Esophagus squamous epithelium (tissue), 5 donors: ENCODE results near the gene C6orf136. TPM values are rescaled to one million over a fixed set of nuclear protein-coding genes. Genes with fewer than 3 reads are reported as not detected.
A peak's percentile ranks its signal among the peaks of the same experiment; 100 is the strongest.
"Not testable (repeated sequence)": the region's sequence is repeated elsewhere in the genome, so short reads cannot be mapped to it uniquely, and the experiment has no call there.

Experiments
- DNase-seq: peaks from one replicate; lab custom pipeline; 2025; lab: John Stamatoyannopoulos, UW
- H3K27ac ChIP-seq, 4 donors: fragments of 200-600 bp; sonication (generic); one replicate each; pipeline ENCODE4 v1.5.1; 2016 to 2019; ENCODE audit warnings: mild to moderate bottlenecking in 1 of 4
- H3K27me3 ChIP-seq, 4 donors: fragments of 200-600 bp; sonication (generic); 1 replicate in 3 of 4; 2 replicates in 1 of 4; pipeline versions ENCODE4 v1.5.1 to v1.6.0; 2017 to 2021; ENCODE audit warnings: antibody characterized with exemption in 1 of 4
- H3K36me3 ChIP-seq, 3 donors: fragments of 200-600 bp; sonication (generic); one replicate each; pipeline ENCODE4 v1.5.1; 2016 to 2019
- H3K4me1 ChIP-seq, 3 donors: fragments of 200-600 bp; sonication (generic); one replicate each; pipeline ENCODE4 v1.5.1; 2017 to 2019
- H3K4me3 ChIP-seq, 4 donors: fragments of 200-600 bp; sonication (generic); 1 replicate in 3 of 4; 2 replicates in 1 of 4; pipeline ENCODE4 v1.5.1; 2016 to 2019; ENCODE audit warnings: mild to moderate bottlenecking in 2 of 4, moderate library complexity in 1 of 4
- H3K9me3 ChIP-seq, 3 donors: fragments of 200-600 bp; sonication (generic); one replicate each; pipeline ENCODE4 v1.5.1; 2016 to 2019
- CTCF ChIP-seq, 6 experiments: fragments of 450-650 bp in 4 of 6; fragments of 200-600 bp in 2 of 6; sonication (generic) in 2 of 6; IDR thresholded peaks; one replicate each; pipeline ENCODE4 v1.5.1; 2016 to 2019; ENCODE audit warnings: antibody characterized with exemption in 6 of 6, mild to moderate bottlenecking in 4 of 6, moderate library complexity in 4 of 6
- POLR2A ChIP-seq, 4 donors: fragments of 450-650 bp; IDR thresholded peaks; one replicate each; pipeline ENCODE4 v1.6.1; 2017; ENCODE audit warnings: antibody characterized with exemption in 4 of 4, mild to moderate bottlenecking in 4 of 4, moderate library complexity in 3 of 4
- WGBS, 2 donors: methylation state at CpG; one replicate each; pipeline ENCODE4 v1.1.5; 2018; 5-methylcytosine and 5-hydroxymethylcytosine counted together
- intact Hi-C: fragments of 100-400 bp; cut with DNase I; formaldehyde crosslinking; loops from one replicate; pipeline ENCODE4 v1.15.0; 2022
- total RNA-seq, 4 donors: library from RNA; depleted of rRNA; stranded (reverse); fragments of >200 nt; gene quantifications; one replicate each; pipeline ENCODE4 v1.1.0, GENCODE V29; 2016
- donor health status: DM: yes; HTN: yes; CAD: no.

Gene C6orf136
- total RNA-seq, 4 donors from 2014 or later, result 8.3 to 17.5 (median 12.7) TPM

DNA sequence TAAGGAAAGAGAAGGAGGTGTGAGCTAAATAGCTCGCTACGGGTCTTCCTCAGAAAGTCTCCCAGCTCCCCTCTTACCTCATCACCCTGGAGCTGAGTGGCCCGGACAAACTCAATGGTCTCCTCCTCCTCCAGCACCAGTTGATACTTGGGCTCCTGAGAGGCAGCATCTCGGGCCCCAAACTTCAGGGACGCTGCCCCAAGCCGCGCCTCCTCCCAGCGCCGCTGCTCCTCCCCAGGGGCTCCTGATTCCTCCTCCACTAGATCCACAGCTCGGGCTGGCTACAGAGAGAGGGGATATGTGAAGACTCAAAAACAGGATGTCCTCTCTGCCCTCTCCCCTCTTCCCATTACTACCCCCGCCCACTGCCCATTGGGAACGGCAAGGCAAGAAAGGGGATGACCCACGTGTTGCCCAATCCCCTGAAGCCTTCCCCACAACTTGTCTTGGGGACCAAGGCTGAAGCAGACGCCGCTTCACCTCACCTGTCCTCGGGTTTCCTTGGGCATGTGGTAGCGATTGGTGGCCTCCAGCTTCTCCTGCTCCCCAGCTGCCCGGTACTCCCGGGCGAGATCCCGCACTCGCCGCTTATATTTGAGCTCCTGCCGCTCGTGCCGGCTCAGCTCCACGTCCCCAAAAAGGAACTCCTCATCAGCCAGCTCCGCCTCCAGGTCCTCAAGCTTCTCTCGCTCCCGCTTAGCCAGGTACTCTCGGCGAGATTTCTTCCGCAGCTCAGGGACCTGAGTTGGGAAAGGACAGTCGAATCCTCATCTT, 18.2 kb downstream of the C6orf136 start:
- Histone ChIP-seq H3K27me3 (no peaks in the 10 kb centered on the region), H3K27ac (no peak overlapping the region), H3K9me3 (no peaks in the 10 kb centered on the region), H3K4me1 (no peaks in the 10 kb centered on the region), H3K4me3 (no peak overlapping the region), H3K36me3 (peaks cover 24 to 100% (median 56%) of the 10 kb centered on the region in 3 donors)
- 92 to 94% methylated on average over 28 of the region's 34 CpGs for WGBS, 2 donors
- TF ChIP-seq CTCF (IDR thresholded peaks at IDR 0.05), result no peak
- TF ChIP-seq POLR2A (IDR thresholded peaks at IDR 0.05), result no peak
- intact Hi-C loops, result no loop called here
- no peak for DNase-seq

- peaks cover 2 to 10% (median 4%) of the 10 kb centered on the region in 3 donors for H3K4me1 ChIP-seq
- intact Hi-C loops, H3K27ac ChIP-seq, DNase-seq, H3K27me3 ChIP-seq, H3K9me3 ChIP-seq, H3K4me3 ChIP-seq: not testable (repeated sequence)
- H3K36me3 ChIP-seq, result peaks cover 20 to 98% (median 63%) of the 10 kb centered on the region in 3 donors
- WGBS, 2 donors, result 47 to 100% methylated on average over 1 to 2 of the region's 2 CpGs
Measured at GRCh38 chr6:30666300-30666699, 19.4 kb downstream of the C6orf136 start.

- Histone ChIP-seq H3K36me3 (peaks cover 0 to 55% (median 18%) of the 10 kb centered on the region in 3 donors), H3K4me3 (no peak overlapping the region), H3K4me1 (peaks cover 13 to 27% (median 17%) of the 10 kb centered on the region in 3 donors), H3K9me3 (no peaks in the 10 kb centered on the region), H3K27ac (no peak overlapping the region), H3K27me3 (no peaks in the 10 kb centered on the region)
- 88 to 89% methylated on average over 27 of the region's 27 CpGs for WGBS, 2 donors
- intact Hi-C loops, result no loop called here
- TF ChIP-seq CTCF (IDR thresholded peaks at IDR 0.05) (no peak), POLR2A (IDR thresholded peaks at IDR 0.05) (no peak)
- DNase-seq, result no peak
Measured at GRCh38 chr6:30670760-30671527, 24.0 kb downstream of the C6orf136 start.

DNA sequence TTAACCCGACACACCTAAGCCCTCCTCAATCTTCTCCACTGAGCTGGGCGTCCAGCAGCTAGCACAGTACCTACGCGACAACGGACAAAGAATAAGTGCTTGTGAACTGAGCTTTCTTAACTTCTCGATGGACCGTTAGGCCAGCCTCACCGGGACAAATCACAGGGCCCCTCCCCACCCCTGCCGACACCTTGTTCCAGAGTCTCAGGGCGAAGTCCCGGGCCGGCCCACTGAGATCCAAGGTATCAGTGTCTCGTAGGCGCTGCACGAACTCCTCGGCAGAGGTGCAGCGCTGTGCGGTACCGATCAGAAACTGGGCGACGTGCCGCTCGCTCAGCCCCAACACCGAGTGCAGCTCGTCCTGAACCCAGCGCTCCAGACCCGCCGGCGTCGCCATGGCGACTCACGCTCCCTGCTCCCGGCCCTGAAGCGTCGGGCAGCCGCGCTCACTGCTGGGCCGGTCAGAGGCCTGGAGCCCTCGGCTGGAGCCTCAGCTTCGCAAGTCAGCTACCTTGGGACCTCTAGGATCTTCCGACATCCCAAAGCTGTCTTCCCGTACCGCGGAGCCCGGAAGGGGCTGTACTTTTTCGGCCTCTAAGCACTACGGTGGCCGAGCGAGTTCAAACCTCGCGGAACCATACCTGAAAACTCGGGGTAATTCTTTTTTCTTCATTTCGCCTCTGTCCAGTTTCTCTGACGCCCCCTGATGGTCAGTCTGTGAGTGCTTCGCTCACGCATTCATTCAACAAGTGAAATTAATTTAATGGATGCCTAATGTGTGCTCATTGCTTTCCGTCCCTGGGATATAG, 25.7 kb downstream of the C6orf136 start, which contains the start of gene DHX16:
TSS of gene DHX16 (minus strand) at position 562 of the 809 bp plus-strand sequence. CDS start at position 397, 165 bp downstream.
- DNase-seq, result peak; percentile 71
- peaks cover 13 to 27% (median 17%) of the 10 kb centered on the region in 3 donors for H3K4me1 ChIP-seq
- H3K36me3 ChIP-seq, result peaks cover 8 to 55% (median 27%) of the 10 kb centered on the region in 3 donors
- WGBS, 2 donors, result 0 to 1% methylated on average over 21 to 25 of the region's 57 CpGs
- H3K27me3 ChIP-seq, result no peaks in the 10 kb centered on the region
- peak within 1 kb of the TSS; percentile 80 to 90 (median 89) for H3K27ac ChIP-seq
- H3K9me3 ChIP-seq, result no peaks in the 10 kb centered on the region
- TF ChIP-seq CTCF (IDR thresholded peaks at IDR 0.05), result peak; percentile 73 to 94 (median 84)
- peak in 2 of 4 donors; percentile 26 to 55 for TF ChIP-seq POLR2A (IDR thresholded peaks at IDR 0.05)
- peak within 1 kb of the TSS; percentile 86 to 96 (median 88) for H3K4me3 ChIP-seq
- intact Hi-C loops, result no loop called here

DNA sequence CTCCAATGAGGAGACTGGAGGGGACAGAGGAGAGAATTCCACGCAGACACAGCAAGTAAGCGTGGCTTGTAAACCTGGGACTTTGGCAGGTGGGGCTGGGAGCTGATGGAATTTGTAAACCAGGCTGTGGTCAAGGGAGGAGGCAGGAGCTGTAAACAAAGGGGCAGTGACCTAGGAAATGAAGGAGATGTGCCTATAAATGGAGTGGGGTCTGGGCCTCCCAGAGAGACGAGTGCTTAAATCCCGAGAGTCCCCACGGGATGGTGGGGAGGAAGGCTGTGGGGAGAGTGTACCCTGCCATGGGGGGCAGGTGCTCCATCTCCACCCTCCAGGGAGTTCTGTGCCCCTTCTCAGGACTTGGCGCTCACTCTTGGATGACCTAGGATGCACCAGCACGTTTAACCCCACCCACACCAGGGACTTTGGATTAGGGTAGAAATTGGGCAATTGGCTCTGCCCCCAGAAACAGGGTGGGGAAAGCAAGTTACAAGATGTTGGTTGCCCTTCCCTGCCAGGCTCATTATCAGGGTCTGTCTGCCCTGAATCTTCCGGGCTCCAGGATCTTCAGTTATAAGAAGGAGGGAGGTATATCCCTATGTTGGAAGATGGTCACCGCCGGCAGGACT, 29.8 kb downstream of the C6orf136 start:
- intact Hi-C loops, result no loop called here
- H3K4me1 ChIP-seq, result peaks cover 24 to 45% (median 32%) of the 10 kb centered on the region in 3 donors
- H3K36me3 ChIP-seq, result peaks cover 8 to 47% (median 21%) of the 10 kb centered on the region in 3 donors
- no peaks in the 10 kb centered on the region for H3K27me3 ChIP-seq
- H3K4me3 ChIP-seq, result no peak overlapping the region
- 71 to 84% methylated on average over 9 to 10 of the region's 10 CpGs for WGBS, 2 donors
- DNase-seq, result no peak
- no peaks in the 10 kb centered on the region for H3K9me3 ChIP-seq
- H3K27ac ChIP-seq, result no peak overlapping the region
- no peak for TF ChIP-seq POLR2A (IDR thresholded peaks at IDR 0.05)
- TF ChIP-seq CTCF (IDR thresholded peaks at IDR 0.05), result no peak
